ENCODE data around the gene CCDC88C.

The CCDC88C gene

GRCh38 chr14:91399868-91400640 is 17.6 kb downstream of the CCDC88C start:
- TF ChIP-seq ZFX (IDR thresholded peaks at IDR 0.05; ENCODE audit: borderline replicate concordance): no peak
- TF ChIP-seq, protein P1, sequence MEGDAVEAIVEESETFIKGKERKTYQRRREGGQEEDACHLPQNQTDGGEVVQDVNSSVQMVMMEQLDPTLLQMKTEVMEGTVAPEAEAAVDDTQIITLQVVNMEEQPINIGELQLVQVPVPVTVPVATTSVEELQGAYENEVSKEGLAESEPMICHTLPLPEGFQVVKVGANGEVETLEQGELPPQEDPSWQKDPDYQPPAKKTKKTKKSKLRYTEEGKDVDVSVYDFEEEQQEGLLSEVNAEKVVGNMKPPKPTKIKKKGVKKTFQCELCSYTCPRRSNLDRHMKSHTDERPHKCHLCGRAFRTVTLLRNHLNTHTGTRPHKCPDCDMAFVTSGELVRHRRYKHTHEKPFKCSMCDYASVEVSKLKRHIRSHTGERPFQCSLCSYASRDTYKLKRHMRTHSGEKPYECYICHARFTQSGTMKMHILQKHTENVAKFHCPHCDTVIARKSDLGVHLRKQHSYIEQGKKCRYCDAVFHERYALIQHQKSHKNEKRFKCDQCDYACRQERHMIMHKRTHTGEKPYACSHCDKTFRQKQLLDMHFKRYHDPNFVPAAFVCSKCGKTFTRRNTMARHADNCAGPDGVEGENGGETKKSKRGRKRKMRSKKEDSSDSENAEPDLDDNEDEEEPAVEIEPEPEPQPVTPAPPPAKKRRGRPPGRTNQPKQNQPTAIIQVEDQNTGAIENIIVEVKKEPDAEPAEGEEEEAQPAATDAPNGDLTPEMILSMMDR (IDR thresholded peaks at IDR 0.05): no peak
- H3K27ac ChIP-seq: no peak overlapping the region

DNA sequence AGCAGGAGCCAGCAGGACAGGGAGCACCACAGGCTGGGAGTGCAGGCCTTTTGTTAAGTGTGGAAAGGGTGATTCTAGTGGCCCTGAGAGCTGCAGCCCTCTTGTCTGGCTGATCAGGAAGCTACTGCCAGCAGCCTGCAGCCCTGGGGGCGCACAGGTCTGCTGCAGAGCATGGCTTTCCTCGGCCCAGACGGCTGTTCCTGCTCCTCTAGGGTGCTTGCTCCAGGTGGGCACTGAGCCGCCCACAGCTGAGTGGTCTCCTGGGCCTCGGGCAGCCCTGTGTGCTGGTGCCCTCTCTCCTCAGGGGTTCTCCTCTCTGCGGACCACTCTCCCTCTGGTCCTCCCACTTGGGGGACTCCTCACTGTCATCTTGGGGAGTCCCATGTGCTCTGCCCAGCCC is 18.9 kb downstream of the CCDC88C start:
- H3K27ac ChIP-seq: no peak overlapping the region

GRCh38 chr14:91397965-91398591 is 19.5 kb downstream of the CCDC88C start:
- H3K27ac ChIP-seq: no peak overlapping the region
- TF ChIP-seq, protein P1 (IDR thresholded peaks at IDR 0.05): no peak
- no peak for TF ChIP-seq ZFX (IDR thresholded peaks at IDR 0.05; ENCODE audit: borderline replicate concordance)

More for the DNA sequence above, 18.9 kb downstream of the CCDC88C start:
- TF ChIP-seq, protein P1 (IDR thresholded peaks at IDR 0.05): no peak
- TF ChIP-seq ZFX (IDR thresholded peaks at IDR 0.05; ENCODE audit: borderline replicate concordance): no peak

- no peak overlapping the region for H3K27ac ChIP-seq
- TF ChIP-seq, protein P1 (IDR thresholded peaks at IDR 0.05): no peak
- TF ChIP-seq ZFX (IDR thresholded peaks at IDR 0.05; ENCODE audit: borderline replicate concordance): no peak
These were observed 20.4 kb downstream of the CCDC88C start for GRCh38 chr14:91396959-91397815.

- TF ChIP-seq ZFX (IDR thresholded peaks at IDR 0.05; ENCODE audit: borderline replicate concordance): no peak
- TF ChIP-seq, protein P1 (IDR thresholded peaks at IDR 0.05): no peak
- no peak overlapping the region for H3K27ac ChIP-seq
These were observed 21.5 kb downstream of the CCDC88C start for GRCh38 chr14:91396013-91396660.

DNA sequence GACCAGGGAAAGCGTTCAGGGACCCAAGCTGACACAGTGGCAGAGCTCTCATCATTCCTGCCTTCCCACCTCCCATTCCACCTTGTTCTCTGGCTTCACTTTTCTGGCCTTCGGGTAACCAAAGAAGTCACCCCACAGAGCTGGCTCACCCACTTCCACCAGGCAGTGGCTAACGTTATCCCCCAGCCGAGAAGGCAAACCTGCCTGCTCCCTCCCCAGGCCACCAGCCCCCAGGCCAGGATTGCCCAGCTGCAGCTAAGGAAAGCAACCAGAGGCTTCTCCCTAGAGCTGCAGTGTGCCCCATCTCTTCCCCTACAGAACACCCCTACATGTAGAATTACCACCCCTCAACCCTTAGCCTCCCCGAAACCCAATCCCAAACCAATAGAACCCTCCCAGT is 22.2 kb downstream of the CCDC88C start:
- TF ChIP-seq ZFX (IDR thresholded peaks at IDR 0.05; ENCODE audit: borderline replicate concordance): no peak
- TF ChIP-seq, protein P1 (IDR thresholded peaks at IDR 0.05): no peak
- H3K27ac ChIP-seq: no peak overlapping the region

All from 22Rv1 (cell line).